COR-L47 (cell line): ENCODE measurements around the gene KRTAP10-12.

Source experiments
- DNase-seq: peaks from one replicate; lab custom pipeline; 2025; lab: John Stamatoyannopoulos, UW

KRTAP10-12 gene

DNA sequence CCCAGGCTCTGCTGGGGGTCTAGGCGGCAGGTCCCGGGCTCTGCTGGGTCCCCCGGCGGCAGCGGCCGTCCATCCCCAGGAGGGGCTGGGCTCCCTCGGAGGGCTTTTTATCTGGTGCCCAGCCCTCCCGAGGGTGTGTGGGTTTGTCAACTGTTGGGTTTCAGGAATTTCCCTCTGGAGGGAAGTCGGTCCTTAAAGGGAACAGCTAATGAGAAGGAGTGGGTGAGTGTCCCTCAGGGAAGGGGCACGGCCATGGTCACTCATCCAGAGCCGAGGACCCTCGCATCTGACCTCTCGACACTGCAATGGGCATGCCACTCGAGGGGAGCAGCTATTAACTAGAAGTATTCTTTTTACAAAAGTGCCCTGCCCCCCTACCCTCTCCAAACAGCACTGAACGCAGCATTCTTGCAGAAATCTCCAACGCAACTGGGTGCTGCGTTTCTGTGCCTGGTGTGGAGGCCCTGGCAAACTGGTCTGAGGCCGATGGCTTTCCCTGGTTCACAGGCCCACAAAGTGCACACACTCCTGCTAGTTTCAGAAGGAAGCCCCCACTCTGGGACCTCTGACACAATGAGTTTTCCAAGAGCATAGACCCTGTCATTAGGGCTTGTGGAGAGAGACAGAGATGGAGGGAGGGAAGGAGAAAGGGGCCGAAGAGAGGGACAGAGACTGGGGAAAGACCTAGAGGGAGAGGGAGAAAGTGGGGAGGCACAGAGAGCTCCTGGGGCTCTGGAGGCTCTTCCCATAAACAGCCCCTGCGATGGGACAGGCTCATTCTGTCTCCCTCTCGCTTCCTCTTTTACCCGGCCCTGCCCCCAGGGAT lies 15.4 kb downstream of the KRTAP10-12 start:
- no peak for DNase-seq

DNA sequence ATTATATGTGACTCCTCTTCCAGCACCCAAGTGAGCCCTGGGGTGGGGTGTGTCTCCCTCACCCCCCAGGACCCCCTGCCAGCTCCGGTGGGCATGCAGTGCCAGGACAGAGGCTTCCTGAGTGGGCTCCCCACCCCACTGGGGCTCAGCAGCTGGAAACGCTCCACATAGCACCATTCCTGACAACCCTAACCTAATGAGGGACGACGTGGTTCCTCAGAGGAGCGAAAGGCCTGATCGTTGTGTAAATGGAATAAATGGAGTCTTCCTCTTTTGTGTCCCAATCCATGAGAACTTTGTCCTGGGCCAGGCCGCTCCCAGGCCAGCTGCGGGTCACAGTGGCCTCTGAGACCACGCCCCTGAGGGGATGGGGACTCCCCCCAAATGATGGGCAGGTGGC lies 16.2 kb downstream of the KRTAP10-12 start:
- DNase-seq: no peak

DNA sequence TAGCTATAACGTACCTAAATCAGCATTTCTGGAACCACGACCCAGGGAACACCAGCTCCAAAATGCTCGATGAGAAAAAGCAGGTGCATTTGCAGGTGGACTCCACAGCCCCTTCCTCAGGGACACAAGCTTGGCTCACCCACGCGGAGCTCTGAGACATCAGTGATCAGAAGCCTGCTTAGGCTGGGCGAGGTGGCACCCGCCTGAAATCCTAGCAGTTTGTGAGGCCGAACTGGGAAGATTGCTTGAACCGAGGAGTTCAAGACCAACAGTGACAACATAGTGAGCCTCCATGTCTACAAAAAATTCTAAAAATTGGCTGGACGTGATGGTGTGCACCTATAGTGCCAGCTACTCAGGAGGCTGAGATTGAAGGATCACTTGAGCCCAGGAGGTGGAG lies 16.9 kb downstream of the KRTAP10-12 start:
- no peak for DNase-seq

DNA sequence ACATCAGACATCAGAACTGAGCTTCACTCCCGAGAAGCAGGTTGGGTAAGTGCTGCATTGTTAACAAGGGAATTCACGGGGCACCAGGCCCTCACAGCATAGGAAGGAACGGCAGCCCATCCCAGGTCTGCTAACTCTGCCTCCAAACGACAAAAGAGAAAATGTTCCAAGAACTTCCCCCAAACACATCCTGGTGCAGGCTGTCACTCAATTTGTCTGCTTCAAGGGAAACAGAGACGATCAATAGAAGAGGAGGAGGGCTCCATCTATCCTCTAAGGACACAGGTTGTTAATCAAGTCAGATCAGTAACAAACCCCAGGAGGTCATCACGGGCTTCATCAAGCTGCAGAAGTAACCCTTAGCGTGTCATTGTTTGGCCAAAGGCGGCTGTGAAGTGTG lies 17.9 kb downstream of the KRTAP10-12 start:
- DNase-seq: no peak

DNA sequence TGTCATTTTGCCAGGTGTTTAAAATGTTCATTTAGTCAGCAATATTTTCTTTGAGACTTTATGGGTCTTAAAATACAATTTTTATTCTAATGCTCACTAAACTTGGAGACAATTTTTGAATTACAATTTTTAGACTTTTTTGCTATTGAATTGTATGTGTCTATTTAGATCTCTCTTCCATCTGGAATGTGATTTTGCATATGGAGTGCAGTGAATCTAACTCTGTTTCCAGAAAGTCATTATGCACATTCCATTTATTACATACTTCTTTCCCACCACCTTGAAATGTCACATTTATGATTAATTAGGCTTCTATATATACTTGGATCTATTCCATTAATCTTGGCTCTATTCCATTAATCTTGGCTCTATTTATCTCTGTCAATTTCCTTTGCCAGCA lies 20.0 kb downstream of the KRTAP10-12 start:
- DNase-seq: no peak

DNA sequence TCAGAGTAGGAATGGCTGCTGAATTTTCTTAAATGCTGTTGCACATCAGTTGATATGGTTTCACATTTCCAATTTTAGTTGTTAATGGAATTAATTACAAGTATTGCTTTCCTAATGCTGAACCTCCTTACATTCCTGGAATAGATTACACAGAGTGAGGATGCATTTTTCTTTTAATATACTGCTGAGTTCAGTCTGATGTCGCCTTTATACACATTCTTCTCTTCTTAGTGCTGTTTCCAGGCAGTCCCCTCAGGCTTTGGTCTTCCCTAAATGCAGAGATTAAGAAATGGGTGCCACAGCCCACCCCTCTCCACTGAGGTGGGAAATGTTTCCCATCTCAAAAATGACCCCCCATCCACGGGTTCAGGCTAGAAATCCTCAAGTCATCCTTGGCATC lies 21.1 kb downstream of the KRTAP10-12 start:
- no peak for DNase-seq

DNA sequence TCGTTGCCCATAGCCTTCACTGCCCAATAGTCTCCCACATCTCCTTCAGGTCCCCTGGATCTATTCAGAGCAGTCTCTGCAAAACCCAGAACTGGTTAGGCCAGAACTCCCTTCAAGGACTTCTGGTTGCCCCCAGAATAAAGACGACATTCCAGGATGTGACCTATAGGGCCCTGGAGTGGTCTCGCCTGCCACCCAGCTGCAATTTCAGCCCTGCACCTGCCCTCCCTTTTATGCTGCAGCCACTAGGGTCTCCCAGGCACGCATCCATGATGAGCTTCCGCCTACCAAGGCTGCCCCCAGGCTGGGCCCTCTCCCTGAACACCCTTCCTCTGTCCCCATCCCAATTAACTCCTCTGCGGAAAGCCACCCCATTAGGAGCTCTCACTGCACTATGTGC lies 21.6 kb downstream of the KRTAP10-12 start:
- DNase-seq: no peak

DNA sequence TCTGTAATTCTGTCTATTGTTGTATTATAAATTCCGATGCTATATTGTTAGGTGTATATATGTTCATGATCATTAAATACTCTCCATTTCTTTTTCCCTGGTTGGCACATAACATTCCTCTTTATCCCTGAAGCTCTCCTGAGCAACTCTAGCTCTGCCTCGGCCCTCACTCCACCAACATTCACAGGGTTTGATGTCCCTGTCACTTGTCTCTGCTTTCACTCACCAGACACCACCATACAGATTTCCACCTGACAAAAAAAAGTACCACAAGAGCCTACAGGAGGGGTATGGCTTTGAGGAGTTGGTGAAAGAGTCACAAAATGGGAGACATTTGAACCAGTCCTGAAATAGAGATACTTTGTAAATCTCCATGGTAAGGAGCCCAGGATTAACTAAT lies 23.2 kb downstream of the KRTAP10-12 start:
- DNase-seq: no peak

DNA sequence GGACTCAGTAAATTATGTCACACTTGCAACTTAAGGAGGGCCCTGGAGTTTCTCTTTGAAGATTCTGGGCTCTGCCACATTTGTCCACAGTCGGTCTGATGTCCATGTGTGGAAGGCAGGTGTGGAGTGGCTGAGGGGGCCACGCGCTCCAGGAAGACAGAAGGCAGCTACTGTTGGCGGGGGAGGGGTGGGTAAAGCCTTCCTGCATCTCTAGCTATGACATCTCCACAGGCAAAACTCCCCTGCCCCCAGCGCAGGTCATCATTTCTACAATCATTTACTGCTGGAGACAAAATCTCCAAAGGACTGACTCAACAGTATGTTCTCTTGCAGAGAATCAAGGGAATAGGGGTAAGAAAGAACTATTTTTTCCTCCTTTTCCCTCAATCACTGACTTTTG lies 25.8 kb downstream of the KRTAP10-12 start:
- DNase-seq: no peak

DNA sequence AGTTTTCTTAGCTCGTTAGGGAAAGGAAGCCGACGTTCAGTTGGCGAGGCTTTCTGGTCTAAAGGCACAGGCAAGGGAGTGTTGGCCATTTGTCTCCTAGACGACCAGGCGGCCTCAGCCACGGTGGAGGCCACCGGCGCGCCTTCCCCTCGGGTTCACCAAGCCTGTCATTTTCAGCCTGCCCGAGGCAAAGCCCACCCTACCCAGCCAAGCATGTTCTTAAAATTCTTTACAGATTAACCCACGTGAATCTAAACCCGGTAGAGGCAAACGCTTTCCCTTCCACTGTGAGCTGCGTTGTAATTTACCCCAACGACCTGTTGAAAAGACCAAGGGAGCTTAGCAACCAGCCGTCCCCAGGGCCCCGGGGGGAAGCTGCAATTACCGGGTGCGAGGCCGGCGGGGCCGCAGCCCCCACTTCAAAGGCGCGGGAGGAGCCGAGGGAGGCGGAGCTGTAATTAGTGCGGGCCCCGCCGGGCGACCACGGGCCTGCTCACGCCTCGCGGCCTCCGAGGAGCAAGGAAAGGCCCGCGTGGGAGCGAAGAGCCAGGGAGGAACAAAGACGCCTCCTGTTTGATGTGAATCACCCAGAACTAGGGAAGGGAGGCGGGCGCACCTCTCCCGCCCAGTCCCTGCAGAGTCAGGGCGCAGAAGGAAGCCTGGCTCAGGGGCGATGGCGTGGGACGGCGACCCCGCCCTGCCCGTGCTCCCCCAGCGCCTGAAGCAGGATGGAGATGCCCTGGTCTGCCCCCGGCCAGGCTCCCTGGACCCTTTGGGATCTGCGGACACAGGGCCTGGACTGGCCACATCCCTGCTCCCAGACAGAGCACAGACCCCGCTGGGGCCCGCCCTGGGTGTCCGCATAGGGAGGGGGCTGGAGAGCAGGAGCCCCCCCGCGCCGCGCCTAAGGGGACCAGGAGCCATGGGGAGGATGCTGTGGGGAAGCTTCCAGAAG lies 26.5 kb downstream of the KRTAP10-12 start:
- DNase-seq: no peak

DNA sequence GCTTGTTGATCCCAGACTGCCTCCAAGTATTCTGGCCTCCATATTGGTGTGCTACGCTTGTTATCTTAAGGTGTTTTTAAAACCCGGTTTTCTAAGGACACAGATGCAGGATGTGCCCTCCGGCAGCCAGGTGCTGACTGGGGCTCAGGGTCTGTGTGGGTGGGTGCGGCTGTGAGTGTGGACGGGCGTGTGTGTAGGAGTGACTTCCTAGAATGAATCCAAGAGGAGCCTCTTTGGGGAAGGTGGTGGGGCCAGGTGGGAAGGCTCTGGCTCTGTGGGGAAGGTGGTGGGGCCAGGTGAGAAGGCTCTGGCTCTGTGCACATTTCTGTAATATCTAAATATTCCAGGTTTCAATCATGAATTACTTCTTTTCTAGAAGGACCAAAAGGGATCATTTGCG lies 27.2 kb downstream of the KRTAP10-12 start:
- no peak for DNase-seq

DNA sequence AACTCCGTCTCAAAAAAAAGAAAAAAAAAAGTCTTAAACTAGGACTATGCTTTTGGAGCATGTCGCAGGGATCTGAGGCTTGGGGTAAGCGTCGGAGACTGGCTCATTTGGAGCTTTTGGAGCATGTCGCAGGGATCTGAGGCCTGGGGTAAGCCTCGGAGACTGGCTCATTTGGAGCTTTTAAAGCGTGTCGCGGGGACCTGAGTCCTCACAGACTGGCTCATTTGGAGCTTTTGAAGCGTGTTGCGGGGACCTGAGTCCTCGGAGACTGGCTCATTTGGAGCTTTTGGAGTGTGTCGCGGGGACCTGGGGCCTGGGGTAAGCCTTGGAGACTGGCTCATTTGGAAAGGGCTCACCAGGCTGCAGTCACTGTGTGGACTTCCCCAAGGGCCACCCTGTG lies 28.0 kb downstream of the KRTAP10-12 start:
- no peak for DNase-seq

DNA sequence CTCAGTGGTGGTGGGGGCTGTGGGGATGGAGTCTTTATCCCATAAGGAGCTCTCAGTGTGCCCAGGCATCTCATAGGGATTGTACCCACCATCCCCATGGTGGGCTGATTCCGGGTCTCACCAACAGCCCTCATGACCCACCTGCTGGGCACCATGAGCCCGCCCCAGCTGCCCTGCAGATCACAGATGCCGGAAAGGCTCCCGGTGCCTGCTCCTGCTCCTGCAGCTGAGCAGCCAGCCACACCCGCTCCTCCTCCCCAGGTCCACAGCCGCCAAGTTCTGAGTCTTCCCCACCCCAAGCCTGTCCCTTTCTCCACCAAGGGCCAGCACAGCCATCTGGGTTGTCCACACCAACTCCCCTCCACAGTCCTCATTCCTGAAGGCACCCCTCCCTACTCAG lies 29.9 kb downstream of the KRTAP10-12 start:
- DNase-seq: no peak

DNA sequence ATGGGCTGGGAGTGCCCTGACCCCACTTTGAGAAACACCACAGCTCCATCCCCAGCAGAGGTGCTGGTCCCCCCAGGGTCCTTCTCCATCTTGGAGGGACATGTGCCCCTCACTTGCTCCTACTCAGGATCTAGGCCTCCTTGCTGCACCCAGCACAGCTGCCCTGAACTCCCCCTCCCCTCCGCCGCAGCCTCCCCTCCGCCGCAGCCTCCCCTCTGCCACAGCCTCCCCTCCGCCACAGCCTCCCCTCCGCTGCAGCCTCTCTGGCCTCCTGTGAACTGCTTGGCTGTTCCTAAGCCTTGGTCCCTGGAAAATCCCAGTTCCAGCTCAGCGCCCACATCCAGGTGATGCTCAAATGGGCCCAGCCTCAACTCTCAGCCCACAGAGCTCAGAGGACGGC lies 30.3 kb downstream of the KRTAP10-12 start:
- no peak for DNase-seq

DNA sequence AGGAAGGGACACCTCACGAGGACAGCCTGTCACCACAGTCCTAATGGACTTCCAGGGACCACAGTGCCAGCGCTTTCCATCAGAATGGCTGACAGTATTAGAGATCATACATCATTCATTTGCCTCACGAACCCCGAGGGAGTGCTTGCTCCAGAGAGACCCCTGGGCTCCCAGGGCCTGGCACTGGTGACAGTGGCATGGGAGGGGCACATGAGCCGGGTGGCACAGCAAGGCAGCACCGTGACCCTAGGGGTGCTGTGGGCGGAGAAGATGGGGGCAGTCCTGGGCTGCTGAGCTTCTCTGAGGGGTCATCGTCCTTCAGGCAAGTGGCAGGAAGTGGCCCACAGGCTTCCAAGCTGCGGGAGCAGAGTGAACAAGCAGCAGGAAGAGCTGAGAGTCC lies 30.8 kb downstream of the KRTAP10-12 start:
- no peak for DNase-seq

DNA sequence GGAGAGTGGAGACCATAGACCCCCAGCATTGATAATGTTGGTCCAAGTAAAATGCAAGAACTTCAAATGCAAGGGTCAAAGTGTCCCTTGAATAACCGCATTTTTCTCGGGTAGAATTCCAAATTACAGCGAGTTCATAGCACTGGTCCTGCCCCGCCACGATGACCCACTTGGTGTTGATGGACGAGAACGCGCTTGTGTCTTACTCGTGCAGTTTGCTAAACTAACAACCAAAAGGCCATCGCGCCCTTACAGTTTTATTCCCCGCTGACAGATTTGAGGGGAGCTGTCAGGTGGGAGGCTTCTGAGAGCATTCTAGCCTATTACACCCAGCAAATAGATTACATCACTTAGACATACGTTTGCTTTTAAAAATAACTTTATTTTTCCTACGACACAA lies 31.7 kb downstream of the KRTAP10-12 start:
- no peak for DNase-seq

DNA sequence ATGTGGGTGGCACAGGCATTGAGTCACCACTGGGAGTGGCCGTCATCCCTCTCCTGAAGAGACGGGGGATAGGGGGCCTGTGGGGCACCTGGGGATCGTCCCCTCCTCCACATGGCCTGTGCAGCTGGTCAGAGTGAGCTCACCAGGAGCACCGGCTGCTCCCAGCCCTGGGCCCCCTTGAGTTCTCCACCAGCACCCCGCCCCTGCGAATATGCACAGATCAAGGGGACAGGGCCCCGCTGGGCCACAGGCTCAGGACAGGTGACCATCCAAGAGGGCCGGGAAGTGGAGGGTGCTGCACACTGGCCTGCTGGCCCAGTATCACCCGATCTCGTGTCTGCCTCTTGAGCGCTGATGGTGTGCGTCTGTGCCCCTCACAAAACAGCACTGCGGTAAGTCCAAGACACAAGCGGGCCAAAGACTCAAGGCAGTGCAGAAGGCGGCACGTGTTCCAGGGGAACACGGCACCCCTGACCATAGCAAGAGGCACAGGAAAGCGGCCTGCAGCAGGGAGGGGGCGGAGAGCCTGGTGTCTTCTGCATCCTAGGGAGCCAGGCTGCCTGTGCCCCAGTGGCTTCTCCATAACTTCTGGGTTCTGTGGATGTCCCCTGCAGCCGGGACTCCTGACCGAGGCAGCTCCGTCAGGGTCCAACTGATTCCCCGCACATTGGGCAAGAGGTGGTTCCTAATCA lies 32.5 kb downstream of the KRTAP10-12 start:
- no peak for DNase-seq

DNA sequence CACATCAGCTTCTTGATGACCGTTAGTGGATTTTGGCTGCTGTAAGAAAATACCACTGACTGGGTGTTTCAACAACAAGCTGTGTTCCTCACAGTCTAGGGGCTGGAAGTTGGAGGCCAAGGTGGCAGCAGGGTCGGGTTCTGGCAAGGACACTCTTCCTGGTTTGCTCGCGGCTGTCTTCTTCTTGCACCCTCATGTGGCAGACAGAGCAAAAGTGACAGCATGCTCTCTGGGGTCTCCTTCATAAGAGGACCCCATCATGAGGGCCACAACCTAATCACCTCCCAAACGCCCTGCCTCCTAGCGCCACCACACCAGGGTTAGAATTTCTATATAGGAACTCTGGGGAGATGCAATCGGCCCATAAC lies 33.0 kb downstream of the KRTAP10-12 start:
- no peak for DNase-seq

DNA sequence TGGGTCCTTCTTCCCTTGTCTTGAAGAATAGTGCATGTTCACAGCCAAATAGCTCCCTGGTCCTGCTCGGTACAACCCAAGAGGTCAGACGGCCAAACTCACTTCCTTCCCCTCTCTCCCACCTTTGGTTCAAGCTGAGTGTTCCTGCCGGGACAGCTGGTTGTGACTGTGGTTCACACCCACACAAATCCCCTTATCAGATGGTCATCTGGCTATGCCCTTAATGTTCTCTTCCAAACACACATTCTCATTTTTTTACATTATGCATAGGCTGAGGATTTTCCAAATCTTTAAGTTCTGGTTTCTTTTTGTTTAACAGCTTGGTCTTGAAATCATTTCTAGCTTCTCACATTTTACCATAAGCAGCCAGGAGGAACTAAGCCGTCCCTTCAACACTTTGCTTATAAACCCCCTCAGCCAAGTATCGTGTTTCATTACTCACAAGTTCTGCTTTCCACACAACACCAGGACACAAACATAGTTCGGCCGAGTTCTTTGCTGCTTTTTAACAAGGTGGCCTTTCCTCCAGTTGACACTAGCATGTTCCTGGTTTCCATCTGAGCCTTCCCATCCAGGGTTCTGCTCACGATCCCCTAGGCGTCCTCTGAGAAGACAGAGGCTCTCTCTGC lies 34.1 kb downstream of the KRTAP10-12 start:
- DNase-seq: no peak

DNA sequence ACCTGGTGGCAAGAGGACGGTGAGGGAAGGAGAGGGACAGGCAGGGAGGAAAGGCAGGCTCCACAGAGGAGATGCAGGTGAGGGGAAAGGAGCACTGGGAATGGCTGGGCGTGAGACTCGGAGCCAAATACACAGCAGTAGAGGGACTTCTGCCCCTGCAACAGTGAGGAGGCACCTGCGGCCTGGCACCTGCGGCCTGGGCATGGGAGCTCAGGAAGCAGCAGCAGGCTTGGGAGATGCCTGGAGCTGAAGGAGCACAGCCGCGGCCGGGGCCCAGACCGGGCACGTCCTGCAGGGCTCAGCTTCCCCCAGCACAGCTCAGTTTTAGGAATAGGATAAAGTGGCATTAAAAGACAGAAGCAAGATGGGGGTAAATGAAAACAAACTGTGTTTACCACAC lies 35.3 kb downstream of the KRTAP10-12 start:
- DNase-seq: no peak

DNA sequence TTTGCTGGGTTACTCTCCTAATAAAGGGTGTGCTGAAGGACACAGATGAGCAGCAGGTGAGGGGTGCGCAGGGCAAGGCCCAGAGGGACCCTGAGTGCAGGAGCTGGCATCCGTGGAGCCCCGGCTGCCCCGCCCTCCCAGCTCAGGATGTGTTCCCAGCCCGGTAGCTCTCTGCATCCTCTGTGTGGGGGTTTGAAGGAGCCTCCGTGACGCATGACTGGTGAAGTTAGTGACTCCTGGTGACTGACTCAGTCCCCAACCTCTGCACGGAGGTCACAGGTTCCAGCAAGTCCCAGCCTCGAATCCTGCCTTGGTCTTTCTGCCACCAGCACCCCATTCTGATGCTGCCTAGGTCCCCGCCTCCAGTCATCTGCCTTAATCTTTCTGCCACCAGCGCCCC lies 36.0 kb downstream of the KRTAP10-12 start:
- no peak for DNase-seq
